Measurements from ENCODE around the gene REST. TPM values are rescaled to one million over a fixed set of nuclear protein-coding genes. Genes with fewer than 3 reads are reported as not detected.
"Not testable (repeated sequence)": the region's sequence is repeated elsewhere in the genome, so short reads cannot be mapped to it uniquely, and the experiment has no call there.

Gene REST
- total RNA-seq, 1 experiment from 2014 or later = 43.5 TPM

GRCh38 chr4:56892691-56893090, 15.0 kb upstream of the REST start:
- DNase-seq = no peak
- no peaks in the 10 kb centered on the region for H3K27me3 ChIP-seq (ENCODE audit: control insufficient read depth, insufficient read depth, low read length)
- no peak overlapping the region for H3K4me3 ChIP-seq (ENCODE audit: insufficient read depth, low read depth, low read length)
- H3K36me3 ChIP-seq (replicated peaks; ENCODE audit: control insufficient read depth, insufficient read depth, low read length) = no peaks in the 10 kb centered on the region

DNA sequence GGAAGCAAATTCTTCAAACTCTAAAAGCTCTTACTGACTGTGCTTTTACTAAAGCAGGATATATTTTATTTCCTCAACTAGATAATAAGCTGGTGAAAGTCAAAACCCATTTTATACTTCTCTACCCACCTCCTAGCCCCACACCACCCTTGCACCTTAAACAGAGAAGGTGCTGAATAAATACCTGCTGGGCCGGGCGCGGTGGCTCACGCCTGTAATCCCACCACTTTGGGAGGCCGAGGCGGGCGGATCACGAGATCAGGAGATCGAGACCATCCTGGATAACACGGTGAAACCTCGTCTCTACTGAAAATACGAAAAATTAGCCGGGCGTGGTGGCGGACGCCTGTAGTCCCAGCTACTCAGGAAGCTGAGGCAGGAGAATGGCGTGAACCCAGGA, 9.9 kb upstream of the REST start:
- not testable (repeated sequence) for H3K36me3 ChIP-seq (replicated peaks; ENCODE audit: control insufficient read depth, insufficient read depth, low read length); DNase-seq; H3K4me3 ChIP-seq (ENCODE audit: insufficient read depth, low read depth, low read length); H3K27me3 ChIP-seq (ENCODE audit: control insufficient read depth, insufficient read depth, low read length)

DNA sequence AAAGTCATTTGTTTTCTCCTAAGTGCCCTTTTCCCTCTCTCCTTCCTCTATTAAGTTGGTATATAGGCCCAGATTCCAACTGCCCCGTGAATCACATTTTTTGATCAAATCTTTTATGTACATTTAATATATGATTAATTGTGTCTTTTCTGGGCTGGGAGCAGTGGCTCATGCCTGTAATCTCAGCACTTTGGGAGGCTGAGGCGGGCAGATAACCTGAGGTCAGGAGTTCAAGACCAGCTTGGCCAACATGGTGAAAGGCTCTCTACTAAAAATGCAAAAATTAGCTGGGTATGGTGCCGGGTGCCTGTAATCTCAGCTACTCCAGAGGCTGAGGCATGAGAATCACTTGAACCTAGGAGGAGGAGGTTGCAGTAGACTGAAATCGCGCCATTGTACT, 7.5 kb upstream of the REST start:
- H3K36me3 ChIP-seq (replicated peaks; ENCODE audit: control insufficient read depth, insufficient read depth, low read length); H3K27me3 ChIP-seq (ENCODE audit: control insufficient read depth, insufficient read depth, low read length); H3K4me3 ChIP-seq (ENCODE audit: insufficient read depth, low read depth, low read length); DNase-seq: not testable (repeated sequence)

DNA sequence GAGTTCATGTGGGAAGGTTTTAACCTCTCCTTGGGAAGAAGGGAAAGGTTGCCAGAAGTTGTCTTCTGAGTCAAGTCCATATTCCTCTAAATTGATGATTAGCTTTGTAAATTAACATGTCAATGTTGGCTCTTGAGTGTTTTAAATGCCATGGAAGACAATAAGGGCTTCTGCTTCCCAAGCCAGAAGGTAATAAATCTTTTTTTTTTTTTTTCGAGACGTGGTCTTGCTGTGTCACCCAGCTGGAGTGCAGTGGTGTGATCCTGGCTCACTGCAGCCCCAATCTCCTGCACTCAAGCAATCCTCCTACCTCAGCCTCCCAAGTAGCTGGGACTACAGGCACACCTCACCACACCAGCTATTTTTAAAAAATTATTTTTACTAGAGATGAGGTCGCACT, 5.0 kb upstream of the REST start:
- no peaks in the 10 kb centered on the region; the same call in 1 of the 2 replicates for H3K27me3 ChIP-seq (ENCODE audit: control insufficient read depth, insufficient read depth, low read length)
- H3K4me3 ChIP-seq (ENCODE audit: insufficient read depth, low read depth, low read length) = no peak overlapping the region
- no peak for DNase-seq
- no peaks in the 10 kb centered on the region for H3K36me3 ChIP-seq (replicated peaks; ENCODE audit: control insufficient read depth, insufficient read depth, low read length)

DNA sequence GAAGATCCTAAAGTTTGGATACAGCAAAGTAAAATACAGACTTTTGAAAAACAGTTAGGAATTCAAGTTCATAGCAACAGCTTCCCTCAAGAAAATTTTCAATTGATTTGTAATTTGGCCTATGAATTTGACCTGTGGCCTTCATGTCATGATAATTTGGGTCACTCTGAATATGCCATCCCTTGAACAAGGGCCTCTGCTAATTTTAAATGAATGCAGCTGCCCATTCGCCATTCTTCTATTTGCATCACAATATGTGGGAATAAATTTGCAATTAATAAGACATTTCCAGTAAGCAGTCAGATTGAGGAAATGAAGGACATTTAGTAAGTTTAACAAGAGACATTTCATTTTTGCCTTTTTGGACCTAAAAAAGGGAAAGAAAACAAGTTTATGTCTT, 1.9 kb upstream of the REST start:
- H3K36me3 ChIP-seq (replicated peaks; ENCODE audit: control insufficient read depth, insufficient read depth, low read length) = no peaks in the 10 kb centered on the region
- no peak overlapping the region for H3K4me3 ChIP-seq (ENCODE audit: insufficient read depth, low read depth, low read length)

DNA sequence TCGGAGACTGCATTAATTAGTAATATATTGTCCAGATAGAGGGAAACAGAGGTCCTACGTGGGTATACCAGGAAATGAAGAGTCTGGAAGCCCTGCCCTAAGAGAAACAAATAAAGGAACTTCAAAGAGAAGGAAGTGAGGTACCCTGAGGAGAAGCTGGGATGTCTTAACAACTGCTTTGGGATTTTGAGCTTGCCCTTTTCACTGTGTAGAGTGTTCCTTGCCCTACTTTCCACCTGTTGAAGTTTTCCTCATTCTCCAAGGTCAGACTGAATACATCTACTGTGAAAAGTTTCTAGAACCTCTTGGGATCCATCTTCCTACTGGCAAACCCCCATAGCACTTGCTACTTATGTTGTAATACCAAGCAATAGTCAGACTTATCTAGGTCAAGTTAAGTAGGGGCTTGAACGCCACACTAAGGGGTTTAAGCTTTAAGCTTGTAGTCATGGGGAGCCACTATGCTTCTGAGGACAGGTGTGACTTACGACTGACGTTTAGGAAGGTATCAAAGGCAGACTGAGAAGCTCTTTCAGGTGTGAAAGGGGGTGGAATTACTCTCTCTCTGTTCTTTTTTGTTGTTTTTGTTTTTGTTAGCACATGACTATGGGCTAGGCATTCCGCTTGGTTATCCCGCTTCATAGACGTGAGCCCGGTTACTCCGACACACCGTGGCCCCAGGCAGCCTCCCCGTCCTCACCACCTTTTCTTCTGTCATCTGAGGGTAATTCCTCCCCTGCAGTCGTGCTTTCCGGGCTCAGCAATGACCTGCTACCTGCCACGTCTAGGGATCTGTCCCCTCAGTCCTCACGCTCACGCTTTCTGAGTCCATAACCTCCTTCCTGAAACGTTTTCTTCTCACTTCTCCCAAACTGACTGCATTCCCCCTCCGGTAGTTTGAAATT, 959 bp upstream of the REST start:
- Histone ChIP-seq H3K4me3 (ENCODE audit: insufficient read depth, low read depth, low read length) (peak overlapping the region; percentile 32), H3K27me3 (ENCODE audit: control insufficient read depth, insufficient read depth, low read length) (no peaks in the 10 kb centered on the region; the same call in 1 of the 2 replicates), H3K36me3 (replicated peaks; ENCODE audit: control insufficient read depth, insufficient read depth, low read length) (no peaks in the 10 kb centered on the region; the same call in 1 of the 2 replicates)
- peak; percentile 40 for DNase-seq

More for the DNA sequence above, 1.9 kb upstream of the REST start:
- H3K27me3 ChIP-seq (ENCODE audit: control insufficient read depth, insufficient read depth, low read length) = no peaks in the 10 kb centered on the region; the same call in 1 of the 2 replicates
- no peak for DNase-seq

DNA sequence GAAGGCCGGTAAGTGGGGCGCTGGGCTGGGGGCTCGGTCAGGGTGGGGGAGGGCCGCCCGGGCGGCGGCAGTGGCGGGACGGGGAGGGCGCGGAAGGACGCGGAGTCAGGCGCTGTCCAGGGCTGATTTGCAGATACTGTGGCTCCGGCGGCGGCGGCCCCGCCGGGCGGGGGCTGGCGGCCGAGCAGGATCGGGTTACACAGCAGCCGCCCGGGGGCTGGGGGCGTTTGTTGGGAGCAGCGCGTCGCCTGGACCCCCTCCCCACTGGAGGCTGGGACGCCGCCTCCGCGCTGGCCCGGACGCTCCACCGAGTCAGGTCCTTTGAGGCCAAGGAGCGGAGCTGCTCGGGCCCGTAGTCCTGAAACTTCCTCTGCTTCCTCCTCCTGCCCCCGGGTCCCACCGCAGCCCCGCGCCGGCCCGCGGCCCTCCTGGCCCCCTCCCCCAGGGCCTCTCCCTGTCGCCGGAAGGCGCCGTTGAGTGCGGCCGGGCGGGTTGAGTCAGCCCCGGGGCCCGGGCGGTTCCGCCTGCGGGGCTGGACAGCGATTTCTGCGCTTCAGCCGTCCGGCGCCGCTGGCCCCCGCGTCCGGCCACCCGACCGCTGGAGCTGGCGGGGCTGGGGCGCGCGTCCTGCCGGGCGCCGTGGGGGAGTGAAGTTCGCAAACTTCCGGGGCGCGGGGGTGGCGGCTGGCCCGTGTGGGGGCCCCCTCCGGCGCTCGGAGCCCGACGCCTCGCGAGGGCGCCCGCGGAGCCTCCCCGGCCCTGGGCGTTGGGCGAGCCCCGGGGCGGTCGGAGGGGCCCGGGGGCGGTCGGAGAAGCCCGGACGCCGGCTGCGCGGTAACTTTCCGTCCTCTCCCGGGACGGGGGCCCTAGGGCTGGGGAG, 746 bp downstream of the REST start:
- Histone ChIP-seq H3K36me3 (replicated peaks; ENCODE audit: control insufficient read depth, insufficient read depth, low read length) (peaks cover 1% of the 10 kb centered on the region; the same call in 1 of the 2 replicates), H3K27me3 (ENCODE audit: control insufficient read depth, insufficient read depth, low read length) (no peaks in the 10 kb centered on the region; the same call in 1 of the 2 replicates), H3K4me3 (ENCODE audit: insufficient read depth, low read depth, low read length) (peak overlapping the region; percentile 83)
- DNase-seq = peak; percentile 97

DNA sequence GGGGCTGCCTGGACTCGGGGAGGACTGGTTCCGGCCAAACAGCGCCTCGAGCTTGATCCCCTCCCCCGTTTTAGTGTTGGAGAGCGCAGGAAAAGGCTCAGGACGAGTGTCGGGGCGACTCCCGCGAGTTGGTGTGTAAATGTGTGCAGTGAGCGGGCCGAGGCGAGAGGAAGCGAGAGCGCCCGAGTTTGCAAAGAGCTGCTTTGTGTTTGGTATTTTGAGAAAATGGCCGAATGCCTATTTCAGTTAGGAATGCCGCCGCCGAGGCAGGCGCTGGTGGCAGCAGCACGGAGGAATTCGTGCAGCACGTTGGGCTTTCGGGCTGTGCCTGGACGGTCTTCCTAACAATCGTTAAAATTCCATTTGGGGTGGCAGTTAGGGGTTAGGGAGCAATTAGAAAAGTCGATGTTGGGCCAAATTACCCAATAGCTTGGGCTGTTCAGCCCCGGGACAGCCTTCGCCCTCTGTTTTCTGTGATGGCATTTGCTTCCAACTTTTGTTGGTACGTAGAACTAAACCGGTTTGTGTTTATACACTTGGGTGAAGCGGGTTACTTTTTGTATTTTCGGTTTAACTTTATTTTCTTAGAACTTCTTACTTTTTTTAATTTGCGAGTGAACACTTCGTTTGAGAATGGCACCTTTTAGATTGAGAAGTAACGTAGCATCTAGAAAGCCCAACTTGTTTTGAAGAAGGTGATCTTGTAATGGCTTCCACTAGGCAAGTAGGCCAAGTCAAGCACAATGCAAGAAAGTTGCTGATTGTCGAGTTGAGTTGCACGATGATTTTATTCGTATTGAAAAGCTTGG, 1.6 kb downstream of the REST start:
- Histone ChIP-seq H3K27me3 (ENCODE audit: control insufficient read depth, insufficient read depth, low read length) (no peaks in the 10 kb centered on the region; the same call in 1 of the 2 replicates), H3K4me3 (ENCODE audit: insufficient read depth, low read depth, low read length) (peak overlapping the region; percentile 83), H3K36me3 (replicated peaks; ENCODE audit: control insufficient read depth, insufficient read depth, low read length) (peaks cover 3% of the 10 kb centered on the region)
- peak; percentile 78 for DNase-seq

DNA sequence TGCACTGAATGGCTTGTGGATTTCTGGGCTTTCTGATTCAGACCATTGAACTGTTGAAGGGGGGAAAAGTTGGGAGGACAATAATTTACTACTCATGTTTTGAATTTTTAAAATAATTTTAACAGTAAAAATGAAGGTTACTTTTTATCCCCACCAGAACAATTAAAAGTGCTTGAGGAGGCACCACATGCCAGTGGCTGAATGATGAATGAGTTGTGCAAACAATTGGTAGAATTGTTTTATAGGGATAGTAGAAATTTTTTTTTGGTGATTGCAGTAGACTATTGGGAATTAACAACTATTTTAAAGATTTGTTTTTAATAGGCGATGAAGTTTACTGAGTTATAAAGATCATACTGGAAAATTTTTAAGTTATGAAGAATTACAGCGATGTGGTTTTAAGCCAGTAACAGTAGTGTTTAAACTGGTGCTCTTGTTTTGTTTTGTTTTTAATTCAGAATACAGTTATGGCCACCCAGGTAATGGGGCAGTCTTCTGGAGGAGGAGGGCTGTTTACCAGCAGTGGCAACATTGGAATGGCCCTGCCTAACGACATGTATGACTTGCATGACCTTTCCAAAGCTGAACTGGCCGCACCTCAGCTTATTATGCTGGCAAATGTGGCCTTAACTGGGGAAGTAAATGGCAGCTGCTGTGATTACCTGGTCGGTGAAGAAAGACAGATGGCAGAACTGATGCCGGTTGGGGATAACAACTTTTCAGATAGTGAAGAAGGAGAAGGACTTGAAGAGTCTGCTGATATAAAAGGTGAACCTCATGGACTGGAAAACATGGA, 2.7 kb downstream of the REST start:
- H3K36me3 ChIP-seq (replicated peaks; ENCODE audit: control insufficient read depth, insufficient read depth, low read length) = peaks cover 4% of the 10 kb centered on the region

GRCh38 chr4:56914336-56914735, 6.6 kb downstream of the REST start:
- H3K27me3 ChIP-seq (ENCODE audit: control insufficient read depth, insufficient read depth, low read length) = no peaks in the 10 kb centered on the region
- H3K36me3 ChIP-seq (replicated peaks; ENCODE audit: control insufficient read depth, insufficient read depth, low read length) = peaks cover 5% of the 10 kb centered on the region
- no peak for DNase-seq
- H3K4me3 ChIP-seq (ENCODE audit: insufficient read depth, low read depth, low read length) = no peak overlapping the region

More for the DNA sequence above, 2.7 kb downstream of the REST start:
- no peak overlapping the region for H3K4me3 ChIP-seq (ENCODE audit: insufficient read depth, low read depth, low read length)
- no peaks in the 10 kb centered on the region; the same call in 1 of the 2 replicates for H3K27me3 ChIP-seq (ENCODE audit: control insufficient read depth, insufficient read depth, low read length)
- no peak for DNase-seq

DNA sequence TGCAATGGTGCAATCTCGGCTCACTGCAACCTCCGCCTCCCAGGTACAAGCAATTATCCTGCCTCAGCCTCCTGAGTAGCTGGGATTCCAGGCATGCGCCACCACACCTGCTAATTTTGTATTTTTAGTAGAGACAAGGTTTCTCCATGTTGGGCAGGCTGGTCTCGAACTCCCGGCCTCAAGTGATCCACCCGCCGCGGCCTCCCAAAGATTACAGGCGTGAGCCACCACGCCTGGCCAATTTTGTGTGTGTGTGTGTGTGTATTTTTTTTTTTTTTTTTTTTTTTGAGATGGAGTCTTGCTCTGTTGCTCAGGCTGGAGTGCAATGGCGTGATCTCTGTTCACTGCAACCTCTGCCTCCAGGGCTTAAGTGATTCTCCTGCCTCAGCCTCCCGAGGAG, 7.3 kb downstream of the REST start:
- not testable (repeated sequence) for DNase-seq; H3K36me3 ChIP-seq (replicated peaks; ENCODE audit: control insufficient read depth, insufficient read depth, low read length)

GRCh38 chr4:56927196-56927595, 19.5 kb downstream of the REST start:
- H3K27me3 ChIP-seq (ENCODE audit: control insufficient read depth, insufficient read depth, low read length) = no peaks in the 10 kb centered on the region
- DNase-seq = no peak
- no peak overlapping the region for H3K4me3 ChIP-seq (ENCODE audit: insufficient read depth, low read depth, low read length)
- peaks cover 17% of the 10 kb centered on the region for H3K36me3 ChIP-seq (replicated peaks; ENCODE audit: control insufficient read depth, insufficient read depth, low read length)

More for the DNA sequence above, 7.3 kb downstream of the REST start:
- not testable (repeated sequence) for H3K27me3 ChIP-seq (ENCODE audit: control insufficient read depth, insufficient read depth, low read length); H3K4me3 ChIP-seq (ENCODE audit: insufficient read depth, low read depth, low read length)

- no peak for DNase-seq
- H3K36me3 ChIP-seq (replicated peaks; ENCODE audit: control insufficient read depth, insufficient read depth, low read length) = peaks cover 16% of the 10 kb centered on the region
- no peaks in the 10 kb centered on the region for H3K27me3 ChIP-seq (ENCODE audit: control insufficient read depth, insufficient read depth, low read length)
- H3K4me3 ChIP-seq (ENCODE audit: insufficient read depth, low read depth, low read length) = no peak overlapping the region
Observed at GRCh38 chr4:56930638-56931037, 22.9 kb downstream of the REST start.
